T-helper 1 cell treated with Interleukin-12 subunit alpha and Interleukin-12 subunit beta and Interleukin-4 antibody, amounts not matched to agents 30 ng/mL and 1 ng/mL, for 36 hours (primary cell): Measurements from ENCODE around the gene FBXO34. TPM values are rescaled to one million over a fixed set of nuclear protein-coding genes. Genes with fewer than 3 reads are reported as not detected.
"Not testable (repeated sequence)": the region's sequence is repeated elsewhere in the genome, so short reads cannot be mapped to it uniquely, and the experiment has no call there.

Experiments
- intact Hi-C: fragments of 100-400 bp; cut with micrococcal nuclease; formaldehyde crosslinking; loops from one replicate; pipeline ENCODE4 v1.15.1; 2024
- total RNA-seq: library from RNA; stranded (reverse); gene quantifications from 2 replicates; pipeline ENCODE4 v1.2.3, GENCODE V29; 2022

FBXO34 gene
- total RNA-seq, 1 donor from 2014 or later, result 17.7 TPM

- intact Hi-C loops, result no loop called here
Observed at GRCh38 chr14:55340482-55340881, 69.3 kb downstream of the FBXO34 start.

DNA sequence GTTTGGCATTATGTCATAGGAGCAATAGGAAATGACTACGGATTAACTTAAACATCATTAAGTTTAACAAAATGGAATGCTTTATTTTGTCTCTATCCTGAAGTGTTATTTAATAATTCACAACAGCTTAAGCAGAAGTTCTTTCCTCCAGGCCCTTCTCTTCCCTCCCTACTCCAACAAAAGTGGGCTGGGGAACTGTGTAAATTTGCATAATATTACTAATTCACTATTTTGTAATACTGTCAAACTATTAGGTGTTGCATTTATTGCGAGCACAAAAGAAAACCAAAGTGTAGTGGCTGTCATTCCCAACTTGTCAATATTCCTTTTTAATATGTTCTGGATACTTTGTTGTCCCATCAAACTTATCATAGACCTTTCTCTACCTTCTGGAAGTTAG is 70.6 kb downstream of the FBXO34 start:
- intact Hi-C loops, result no loop called here

DNA sequence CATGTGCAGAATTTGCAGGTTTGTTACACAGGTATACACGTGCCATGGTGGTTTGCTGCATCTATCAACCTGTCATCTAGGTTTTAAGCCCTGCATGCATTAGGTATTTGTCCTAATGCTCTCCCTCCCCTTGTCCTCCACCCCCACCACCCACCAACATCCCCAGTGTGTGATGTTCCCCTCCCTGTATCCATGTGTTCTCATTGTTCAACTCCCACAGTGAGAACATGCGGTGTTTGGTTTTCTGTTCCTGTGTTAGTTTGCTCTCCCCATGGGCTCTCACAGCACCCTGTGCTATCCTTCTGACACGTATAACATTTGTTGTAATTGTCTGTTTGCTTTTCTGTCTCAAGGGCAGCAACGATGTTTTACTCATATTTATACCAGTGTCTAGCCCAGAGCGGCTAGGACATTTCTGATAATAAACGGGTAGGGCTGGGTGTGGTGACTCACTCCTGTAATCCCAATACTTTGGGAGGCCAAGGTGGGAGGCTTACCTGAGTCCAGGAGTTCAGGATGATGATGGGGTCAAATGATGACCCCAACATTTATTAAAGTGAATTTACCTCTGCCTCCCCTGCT is 73.5 kb downstream of the FBXO34 start:
- intact Hi-C loops, result not testable (repeated sequence)

DNA sequence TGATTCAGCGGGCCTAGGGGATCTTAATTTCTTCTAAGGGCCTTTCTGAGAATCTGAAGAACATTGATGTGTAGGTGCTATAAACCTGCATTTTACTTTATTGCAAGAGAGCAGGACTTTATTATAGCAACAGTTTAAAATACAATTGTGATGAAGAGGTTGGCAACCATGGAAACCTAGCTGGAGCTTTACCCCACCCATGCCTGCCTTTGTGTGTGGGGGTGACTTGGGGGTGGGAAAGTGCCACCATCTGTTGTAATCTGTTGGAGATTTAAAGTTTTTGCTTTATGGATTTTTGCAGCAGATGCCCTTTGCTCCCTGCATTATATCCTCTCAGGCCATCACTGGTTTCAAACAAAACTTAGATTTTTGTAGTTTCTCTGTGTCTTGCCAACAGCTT is 75.8 kb downstream of the FBXO34 start:
- intact Hi-C loops, result no loop called here

DNA sequence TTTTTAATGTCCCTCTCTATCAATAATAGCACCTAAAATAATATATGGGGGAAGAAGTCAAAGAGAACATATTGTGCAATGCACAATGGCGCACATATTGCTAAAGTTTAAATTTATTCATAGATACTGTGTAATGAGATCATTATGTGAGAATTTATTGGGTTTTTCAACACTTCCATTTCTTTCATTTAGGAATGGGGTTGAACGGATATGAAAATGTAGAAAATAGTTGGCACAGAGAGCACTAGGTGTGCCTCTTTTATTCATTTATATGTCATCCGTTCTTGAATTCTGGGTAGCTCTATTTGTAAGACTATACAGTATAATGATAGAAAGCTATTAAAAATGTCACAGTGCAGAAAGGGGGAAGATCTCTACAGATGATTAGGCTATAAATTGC is 76.5 kb downstream of the FBXO34 start:
- intact Hi-C loops, result no loop called here

DNA sequence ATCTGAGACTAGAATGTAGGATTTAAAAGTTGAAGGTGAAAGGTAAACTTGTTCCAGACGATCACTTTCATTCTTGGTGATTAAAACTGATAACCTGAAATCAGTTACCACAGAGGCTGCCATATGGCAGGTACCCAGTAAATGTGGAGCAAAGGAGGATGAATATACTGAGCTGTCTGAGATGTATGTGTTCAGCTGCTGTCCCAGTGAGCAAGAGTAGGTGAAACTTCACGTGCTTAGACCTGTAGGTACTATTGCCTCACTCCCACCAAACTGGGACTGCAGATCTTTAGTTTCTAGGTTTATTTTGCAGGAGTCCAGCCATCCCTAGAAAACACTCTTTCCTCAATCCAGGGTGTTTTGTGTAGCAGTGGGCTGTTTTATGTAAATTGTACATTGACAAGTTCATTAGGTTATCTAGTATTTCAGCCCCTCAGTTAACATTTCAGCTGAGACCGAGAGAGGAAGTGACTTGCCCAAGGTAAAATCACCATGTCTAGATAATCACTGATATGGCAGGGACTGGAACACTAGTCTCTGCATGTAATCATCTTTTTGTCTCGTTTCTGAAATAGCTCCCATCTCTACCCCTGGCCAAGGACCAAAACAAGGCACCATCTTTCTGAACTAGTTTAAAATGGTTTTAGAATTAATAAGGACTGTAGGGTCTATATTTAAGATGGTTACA is 77.7 kb downstream of the FBXO34 start:
- intact Hi-C loops, result no loop called here

DNA sequence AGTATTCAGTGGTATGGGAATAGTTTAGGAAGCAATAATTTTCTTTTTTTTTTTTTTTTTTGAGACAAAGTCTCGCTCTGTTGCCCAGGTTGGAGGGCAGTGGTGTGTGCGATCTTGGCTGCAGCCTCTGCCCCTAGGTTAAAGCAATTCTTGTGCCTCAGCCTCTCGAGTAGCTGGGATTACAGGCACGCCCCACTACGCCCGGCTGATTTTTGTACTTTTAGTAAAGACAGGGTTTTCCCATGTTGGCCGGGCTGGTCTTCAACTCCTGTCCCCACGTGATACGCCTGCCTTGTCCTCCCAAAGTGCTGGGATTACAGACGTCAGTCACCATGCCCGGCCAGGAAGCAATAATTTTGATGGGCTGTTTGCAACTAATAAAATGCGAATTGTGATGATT is 78.3 kb downstream of the FBXO34 start:
- intact Hi-C loops, result no loop called here

- intact Hi-C loops, result loop anchor here (5.0 to 10.0 kb wide), 2 partner anchors 158 to 296 kb away; partner anchors contain the start of genes DLGAP5 and MAPK1IP1L
Observed at GRCh38 chr14:55350461-55350860, 79.2 kb downstream of the FBXO34 start.

DNA sequence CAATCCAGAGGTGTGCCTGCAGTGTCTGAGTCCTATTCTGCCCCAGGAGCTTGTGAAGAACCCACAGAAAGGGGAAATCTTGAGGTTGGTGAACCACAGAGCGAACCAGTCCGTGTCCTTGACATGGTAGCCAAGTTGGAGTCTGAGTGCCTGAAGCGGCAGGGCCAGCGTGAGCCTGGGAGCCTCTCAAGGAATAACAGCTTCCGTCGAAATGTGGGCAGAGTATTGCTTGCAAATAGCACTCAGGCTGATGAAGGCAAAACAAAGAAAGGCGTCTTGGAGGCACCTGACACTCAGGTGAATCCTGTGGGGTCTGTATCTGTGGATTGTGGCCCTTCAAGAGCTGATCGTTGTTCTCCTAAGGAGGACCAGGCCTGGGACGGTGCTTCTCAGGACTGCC is 79.9 kb downstream of the FBXO34 start:
- intact Hi-C loops, result loop anchor here (5.0 to 10.0 kb wide), 2 partner anchors 159 to 296 kb away; partner anchors contain the start of genes DLGAP5 and MAPK1IP1L

DNA sequence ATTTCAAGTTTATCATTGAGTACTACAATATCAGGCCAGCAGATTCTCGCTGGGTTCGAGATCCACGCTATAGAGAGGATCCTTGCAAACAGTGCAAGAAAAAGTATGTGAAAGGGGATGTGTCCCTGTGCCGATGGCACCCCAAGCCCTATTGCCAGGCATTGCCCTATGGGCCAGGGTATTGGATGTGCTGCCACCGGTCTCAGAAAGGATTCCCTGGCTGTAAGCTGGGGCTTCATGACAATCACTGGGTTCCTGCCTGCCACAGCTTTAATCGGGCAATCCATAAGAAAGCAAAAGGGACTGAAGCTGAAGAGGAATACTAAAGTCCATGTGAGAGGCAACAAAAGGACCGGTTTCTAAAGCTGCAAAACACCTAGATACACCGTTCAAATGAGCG is 81.0 kb downstream of the FBXO34 start:
- intact Hi-C loops, result loop anchor here (5.0 to 10.0 kb wide), 2 partner anchors 160 to 297 kb away; partner anchors contain the start of genes DLGAP5 and MAPK1IP1L

DNA sequence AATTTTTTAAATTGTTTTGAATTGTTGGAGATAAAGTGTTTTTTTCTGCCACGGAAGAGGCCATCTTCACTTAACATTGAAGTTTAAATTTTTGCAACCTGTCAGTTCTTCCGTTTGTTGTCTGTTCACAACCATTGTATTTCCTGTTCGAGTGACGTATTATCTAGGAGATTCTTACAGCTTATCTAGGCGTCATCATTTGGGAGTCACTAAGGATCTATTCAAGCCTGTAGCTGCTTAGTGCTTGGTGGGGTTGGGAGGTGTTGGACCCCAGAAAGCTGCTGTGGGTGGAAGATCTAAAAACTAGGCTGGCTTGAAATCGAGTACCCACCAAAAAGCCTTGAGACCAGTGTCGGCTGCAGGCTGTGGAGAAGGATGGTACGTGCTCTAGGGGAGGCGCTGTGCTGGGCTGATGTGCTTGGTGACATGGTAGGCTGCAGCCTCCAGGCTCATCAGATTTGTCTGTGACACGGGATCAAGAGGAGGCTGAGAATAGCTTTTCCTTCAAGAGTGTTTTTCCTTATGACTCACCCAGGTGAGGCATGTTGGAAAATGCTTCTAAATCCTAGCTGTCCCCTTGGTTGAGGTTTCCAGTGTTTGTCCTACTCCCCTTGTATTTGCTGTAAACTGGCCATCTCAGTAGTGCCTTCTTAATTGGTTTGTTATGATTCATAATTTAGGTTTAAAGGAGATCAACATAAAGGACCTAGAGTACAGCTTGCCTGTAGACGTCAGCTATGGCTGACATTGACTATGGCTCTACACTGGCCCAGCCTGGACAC is 82.7 kb downstream of the FBXO34 start:
- intact Hi-C loops, result loop anchor here (1.0 to 10.0 kb wide), 11 partner anchors 17 to 299 kb away; partner anchors contain the start of genes ATG14, DLGAP5, FBXO34 and MAPK1IP1L

GRCh38 chr14:55354500-55354899 is 83.3 kb downstream of the FBXO34 start:
- intact Hi-C loops, result loop anchor here (1.0 to 10.0 kb wide), 11 partner anchors 17 to 300 kb away; partner anchors contain the start of genes ATG14, DLGAP5, FBXO34 and MAPK1IP1L

DNA sequence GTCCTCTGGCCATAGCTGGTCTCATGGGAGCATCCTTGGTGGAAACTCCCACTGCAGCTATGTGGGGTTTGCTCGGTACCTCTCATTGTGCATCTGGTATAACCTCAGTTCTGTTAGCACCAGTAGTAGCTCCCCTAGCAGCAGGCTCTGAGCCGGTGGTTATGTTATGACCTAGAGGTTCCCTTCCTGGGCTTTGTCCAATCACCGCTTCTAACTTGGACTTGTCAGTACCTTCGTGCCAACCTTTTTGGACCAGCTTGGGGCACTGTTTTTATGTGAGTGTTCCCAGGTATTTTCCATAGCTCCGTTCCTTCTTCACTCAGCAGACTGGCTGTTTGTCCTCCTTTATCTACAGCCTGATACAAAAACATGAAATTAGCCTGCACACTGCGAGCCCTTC is 84.7 kb downstream of the FBXO34 start:
- intact Hi-C loops, result loop anchor here (2.0 to 10.0 kb wide), 2 partner anchors 31 to 301 kb away; partner anchors contain the start of gene MAPK1IP1L

DNA sequence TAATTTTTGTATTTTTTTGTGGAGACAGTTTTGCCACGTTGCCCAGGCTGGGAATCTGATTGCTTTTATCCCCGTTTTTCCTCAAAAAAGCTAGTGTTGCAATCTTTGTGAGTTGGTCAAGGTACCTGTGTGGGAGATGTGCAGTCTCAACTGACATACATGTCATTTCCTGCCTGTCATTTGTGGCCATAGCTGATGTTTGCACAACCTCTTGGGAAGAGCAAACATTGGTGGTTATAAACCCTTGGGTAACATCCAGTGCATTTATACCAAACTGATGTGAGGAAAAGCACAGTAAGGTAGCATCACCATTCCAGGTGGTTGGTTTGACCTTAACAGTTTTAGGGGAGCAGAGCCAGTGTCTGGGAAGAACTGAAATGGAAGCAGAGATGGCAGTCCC is 85.7 kb downstream of the FBXO34 start:
- intact Hi-C loops, result loop anchor here (10.0 kb wide), 1 partner anchor 302 kb away; the partner anchor contains the start of gene MAPK1IP1L

GRCh38 chr14:55359307-55359706 is 88.1 kb downstream of the FBXO34 start:
- intact Hi-C loops, result loop anchor here (10.0 kb wide), 1 partner anchor 305 kb away; the partner anchor contains the start of gene MAPK1IP1L

- intact Hi-C loops, result no loop called here
Observed at GRCh38 chr14:55361190-55361589, 90.0 kb downstream of the FBXO34 start.

DNA sequence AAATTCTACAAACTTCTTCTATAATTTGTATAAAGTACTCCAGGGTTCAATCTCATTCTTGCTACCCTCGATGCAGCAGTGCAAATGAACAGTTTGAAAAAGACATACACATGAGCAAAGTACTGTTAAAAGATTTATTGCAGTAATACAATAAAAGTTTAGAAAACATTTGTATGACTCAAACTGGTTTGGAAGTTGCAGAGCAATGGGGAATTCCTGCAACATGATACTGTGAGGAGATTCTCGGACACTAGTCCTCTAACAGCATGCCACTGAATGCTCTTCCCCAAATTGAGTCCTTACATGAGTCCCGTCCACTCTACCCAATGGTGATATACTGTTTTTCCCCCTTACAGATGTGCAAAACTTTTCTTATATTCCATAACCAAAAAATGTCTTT is 95.0 kb downstream of the FBXO34 start:
- intact Hi-C loops, result no loop called here

DNA sequence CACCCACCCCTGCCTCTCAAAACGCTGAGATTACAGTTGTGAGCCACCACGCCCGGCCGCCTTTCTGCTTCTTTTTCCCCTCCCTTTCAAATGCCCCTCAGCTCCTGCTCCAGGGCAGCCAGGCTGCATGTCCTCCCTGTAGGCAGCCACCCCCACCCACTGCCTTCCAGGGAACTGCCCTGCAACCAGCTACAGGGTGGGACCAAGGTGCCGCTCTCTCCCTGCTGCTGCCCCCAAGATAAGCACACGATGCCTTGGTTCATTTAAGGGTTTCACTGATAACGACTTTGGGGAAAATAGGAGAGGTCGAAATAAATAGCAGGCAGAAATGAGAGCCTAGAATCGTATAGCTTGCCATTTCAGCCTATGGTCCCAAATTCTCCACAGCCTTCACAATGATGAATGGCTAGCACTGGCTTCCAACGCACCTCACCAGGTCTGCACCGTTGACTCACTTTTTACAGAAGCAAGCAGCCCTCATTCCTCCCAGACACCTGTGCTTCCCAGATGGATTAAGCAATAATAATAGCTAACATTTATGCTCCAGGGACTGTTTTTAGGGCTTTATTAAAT is 99.7 kb downstream of the FBXO34 start:
- intact Hi-C loops, result no loop called here

DNA sequence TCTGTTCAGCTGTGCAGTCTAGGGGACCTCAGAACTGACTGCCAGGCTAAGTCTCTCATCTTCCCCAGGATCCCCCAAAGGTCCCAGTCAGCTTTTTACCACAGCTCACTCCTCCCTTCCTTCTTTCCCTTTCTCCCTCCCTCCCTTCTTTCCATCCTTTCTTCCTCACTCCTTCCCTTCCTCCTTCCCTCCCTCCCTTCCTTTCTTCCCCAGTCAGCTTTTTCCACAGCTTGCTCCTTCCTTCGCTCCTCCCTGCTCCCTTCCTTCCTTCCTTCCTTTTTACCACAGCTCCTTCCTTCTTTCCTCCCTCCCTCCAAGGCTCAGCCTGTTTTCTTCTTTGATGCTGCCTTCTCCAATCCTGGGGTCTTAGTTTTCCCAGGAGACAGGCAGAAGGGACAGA is 101.2 kb downstream of the FBXO34 start:
- intact Hi-C loops, result no loop called here

DNA sequence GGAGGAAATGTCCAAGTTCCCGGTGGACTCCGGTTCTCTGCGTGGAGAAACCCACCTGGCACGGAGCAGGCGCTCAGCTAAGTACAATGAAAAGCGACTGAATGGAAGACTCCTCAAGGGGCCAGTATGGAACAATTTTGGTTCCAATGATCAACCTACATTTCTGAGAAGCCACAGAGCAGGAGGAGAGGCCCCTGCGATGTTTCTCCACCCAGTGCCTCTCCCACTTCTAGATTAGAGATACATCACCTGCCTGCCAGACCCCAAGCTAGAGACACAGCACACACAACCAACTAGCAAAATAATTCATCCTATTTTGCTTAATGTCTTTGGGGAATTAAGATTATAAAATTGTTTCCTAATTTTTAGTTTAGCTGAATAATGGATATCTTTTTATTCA is 101.6 kb downstream of the FBXO34 start:
- intact Hi-C loops, result no loop called here
